ENCODE results near the gene DPY30.
A peak's percentile ranks its signal among the peaks of the same experiment; 100 is the strongest.
"Not testable (repeated sequence)": the region's sequence is repeated elsewhere in the genome, so short reads cannot be mapped to it uniquely, and the experiment has no call there.

The DPY30 gene

GRCh38 chr2:32010280-32010669, 29.3 kb downstream of the DPY30 start:
- not testable (repeated sequence) for H3K27me3 ChIP-seq (ENCODE audit: control insufficient read depth in 2 of 2, insufficient read depth in 2 of 2, low read length in 2 of 2); H3K9me3 ChIP-seq (ENCODE audit: control insufficient read depth in 2 of 2, low read length in 2 of 2); H3K36me3 ChIP-seq (ENCODE audit: control insufficient read depth in 2 of 2, insufficient read depth in 2 of 2, low read length in 2 of 2)
- peak overlapping the region in 1 of 2 donors; percentile 26 for H3K9ac ChIP-seq (ENCODE audit: low read depth in 1 of 2, low read length in 2 of 2)
- H3K4me1 ChIP-seq (ENCODE audit: control insufficient read depth in 2 of 2, insufficient read depth in 2 of 2, low read length in 2 of 2), result peaks cover 0 to 25% of the 10 kb centered on the region in 2 donors
- peak overlapping the region; percentile 86 to 93 for H3K27ac ChIP-seq (ENCODE audit: low read depth in 2 of 2, low read length in 2 of 2)
- H3K4me3 ChIP-seq (ENCODE audit: low read length in 2 of 2), result peak overlapping the region in 1 of 2 donors; percentile 48

GRCh38 chr2:32009516-32010256, 29.9 kb downstream of the DPY30 start:
- H3K27me3 ChIP-seq (ENCODE audit: control insufficient read depth in 2 of 2, insufficient read depth in 2 of 2, low read length in 2 of 2), result no peaks in the 10 kb centered on the region
- no peaks in the 10 kb centered on the region for H3K36me3 ChIP-seq (ENCODE audit: control insufficient read depth in 2 of 2, insufficient read depth in 2 of 2, low read length in 2 of 2)
- no peaks in the 10 kb centered on the region for H3K9me3 ChIP-seq (ENCODE audit: control insufficient read depth in 2 of 2, low read length in 2 of 2)
- H3K27ac ChIP-seq (ENCODE audit: low read depth in 2 of 2, low read length in 2 of 2), result peak overlapping the region; percentile 86 to 93
- peaks cover 0 to 25% of the 10 kb centered on the region in 2 donors for H3K4me1 ChIP-seq (ENCODE audit: control insufficient read depth in 2 of 2, insufficient read depth in 2 of 2, low read length in 2 of 2)
- H3K4me3 ChIP-seq (ENCODE audit: low read length in 2 of 2), result peak overlapping the region; percentile 85 to 89
- peak overlapping the region; percentile 70 to 84 for H3K9ac ChIP-seq (ENCODE audit: low read depth in 1 of 2, low read length in 2 of 2)

- Histone ChIP-seq H3K4me1 (ENCODE audit: control insufficient read depth in 2 of 2, insufficient read depth in 2 of 2, low read length in 2 of 2) (peaks cover 0 to 25% of the 10 kb centered on the region in 2 donors), H3K9me3 (ENCODE audit: control insufficient read depth in 2 of 2, low read length in 2 of 2) (no peaks in the 10 kb centered on the region), H3K4me3 (ENCODE audit: low read length in 2 of 2) (peak overlapping the region; percentile 85 to 89), H3K27me3 (ENCODE audit: control insufficient read depth in 2 of 2, insufficient read depth in 2 of 2, low read length in 2 of 2) (no peaks in the 10 kb centered on the region), H3K36me3 (ENCODE audit: control insufficient read depth in 2 of 2, insufficient read depth in 2 of 2, low read length in 2 of 2) (no peaks in the 10 kb centered on the region), H3K9ac (ENCODE audit: low read depth in 1 of 2, low read length in 2 of 2) (peak overlapping the region; percentile 70 to 84), H3K27ac (ENCODE audit: low read depth in 2 of 2, low read length in 2 of 2) (peak overlapping the region; percentile 79 to 81)
Observed at GRCh38 chr2:32008805-32009515, 30.6 kb downstream of the DPY30 start.

GRCh38 chr2:32007121-32007391, 32.5 kb downstream of the DPY30 start:
- Histone ChIP-seq H3K4me1 (ENCODE audit: control insufficient read depth in 2 of 2, insufficient read depth in 2 of 2, low read length in 2 of 2) (peaks cover 0 to 25% of the 10 kb centered on the region in 2 donors), H3K4me3 (ENCODE audit: low read length in 2 of 2) (no peak overlapping the region), H3K9ac (ENCODE audit: low read depth in 1 of 2, low read length in 2 of 2) (no peak overlapping the region), H3K27ac (ENCODE audit: low read depth in 2 of 2, low read length in 2 of 2) (no peak overlapping the region), H3K9me3 (ENCODE audit: control insufficient read depth in 2 of 2, low read length in 2 of 2) (no peaks in the 10 kb centered on the region), H3K27me3 (ENCODE audit: control insufficient read depth in 2 of 2, insufficient read depth in 2 of 2, low read length in 2 of 2) (no peaks in the 10 kb centered on the region), H3K36me3 (ENCODE audit: control insufficient read depth in 2 of 2, insufficient read depth in 2 of 2, low read length in 2 of 2) (no peaks in the 10 kb centered on the region)

GRCh38 chr2:32005371-32005976, 34.1 kb downstream of the DPY30 start:
- Histone ChIP-seq H3K36me3 (ENCODE audit: control insufficient read depth in 2 of 2, insufficient read depth in 2 of 2, low read length in 2 of 2) (no peaks in the 10 kb centered on the region), H3K9me3 (ENCODE audit: control insufficient read depth in 2 of 2, low read length in 2 of 2) (no peaks in the 10 kb centered on the region), H3K27me3 (ENCODE audit: control insufficient read depth in 2 of 2, insufficient read depth in 2 of 2, low read length in 2 of 2) (no peaks in the 10 kb centered on the region), H3K27ac (ENCODE audit: low read depth in 2 of 2, low read length in 2 of 2) (no peak overlapping the region), H3K9ac (ENCODE audit: low read depth in 1 of 2, low read length in 2 of 2) (no peak overlapping the region), H3K4me1 (ENCODE audit: control insufficient read depth in 2 of 2, insufficient read depth in 2 of 2, low read length in 2 of 2) (peaks cover 0 to 20% of the 10 kb centered on the region in 2 donors), H3K4me3 (ENCODE audit: low read length in 2 of 2) (no peak overlapping the region)

- Histone ChIP-seq H3K9ac (ENCODE audit: low read depth in 1 of 2, low read length in 2 of 2) (no peak overlapping the region), H3K4me1 (ENCODE audit: control insufficient read depth in 2 of 2, insufficient read depth in 2 of 2, low read length in 2 of 2) (peaks cover 0 to 17% of the 10 kb centered on the region in 2 donors), H3K4me3 (ENCODE audit: low read length in 2 of 2) (no peak overlapping the region), H3K36me3 (ENCODE audit: control insufficient read depth in 2 of 2, insufficient read depth in 2 of 2, low read length in 2 of 2) (no peaks in the 10 kb centered on the region), H3K27ac (ENCODE audit: low read depth in 2 of 2, low read length in 2 of 2) (no peak overlapping the region), H3K9me3 (ENCODE audit: control insufficient read depth in 2 of 2, low read length in 2 of 2) (no peaks in the 10 kb centered on the region), H3K27me3 (ENCODE audit: control insufficient read depth in 2 of 2, insufficient read depth in 2 of 2, low read length in 2 of 2) (no peaks in the 10 kb centered on the region)
Observed at GRCh38 chr2:32003791-32004190, 35.8 kb downstream of the DPY30 start.

GRCh38 chr2:32002406-32002805, 37.2 kb downstream of the DPY30 start:
- no peaks in the 10 kb centered on the region for H3K9me3 ChIP-seq (ENCODE audit: control insufficient read depth in 2 of 2, low read length in 2 of 2)
- no peak overlapping the region for H3K4me3 ChIP-seq (ENCODE audit: low read length in 2 of 2)
- no peak overlapping the region for H3K9ac ChIP-seq (ENCODE audit: low read depth in 1 of 2, low read length in 2 of 2)
- H3K27me3 ChIP-seq (ENCODE audit: control insufficient read depth in 2 of 2, insufficient read depth in 2 of 2, low read length in 2 of 2), result no peaks in the 10 kb centered on the region
- H3K27ac ChIP-seq (ENCODE audit: low read depth in 2 of 2, low read length in 2 of 2), result no peak overlapping the region
- no peaks in the 10 kb centered on the region for H3K36me3 ChIP-seq (ENCODE audit: control insufficient read depth in 2 of 2, insufficient read depth in 2 of 2, low read length in 2 of 2)
- peaks cover 0 to 7% of the 10 kb centered on the region in 2 donors for H3K4me1 ChIP-seq (ENCODE audit: control insufficient read depth in 2 of 2, insufficient read depth in 2 of 2, low read length in 2 of 2)

- no peak overlapping the region for H3K27ac ChIP-seq (ENCODE audit: low read depth in 2 of 2, low read length in 2 of 2)
- no peak overlapping the region for H3K4me3 ChIP-seq (ENCODE audit: low read length in 2 of 2)
- no peaks in the 10 kb centered on the region for H3K4me1 ChIP-seq (ENCODE audit: control insufficient read depth in 2 of 2, insufficient read depth in 2 of 2, low read length in 2 of 2)
- no peaks in the 10 kb centered on the region for H3K36me3 ChIP-seq (ENCODE audit: control insufficient read depth in 2 of 2, insufficient read depth in 2 of 2, low read length in 2 of 2)
- no peaks in the 10 kb centered on the region for H3K9me3 ChIP-seq (ENCODE audit: control insufficient read depth in 2 of 2, low read length in 2 of 2)
- no peak overlapping the region for H3K9ac ChIP-seq (ENCODE audit: low read depth in 1 of 2, low read length in 2 of 2)
- H3K27me3 ChIP-seq (ENCODE audit: control insufficient read depth in 2 of 2, insufficient read depth in 2 of 2, low read length in 2 of 2), result no peaks in the 10 kb centered on the region
Observed at GRCh38 chr2:31999438-31999837, 40.2 kb downstream of the DPY30 start.

GRCh38 chr2:31998731-31999383, 40.7 kb downstream of the DPY30 start:
- Histone ChIP-seq H3K9ac (ENCODE audit: low read depth in 1 of 2, low read length in 2 of 2) (no peak overlapping the region), H3K9me3 (ENCODE audit: control insufficient read depth in 2 of 2, low read length in 2 of 2) (no peaks in the 10 kb centered on the region), H3K4me3 (ENCODE audit: low read length in 2 of 2) (no peak overlapping the region), H3K27ac (ENCODE audit: low read depth in 2 of 2, low read length in 2 of 2) (no peak overlapping the region), H3K36me3 (ENCODE audit: control insufficient read depth in 2 of 2, insufficient read depth in 2 of 2, low read length in 2 of 2) (no peaks in the 10 kb centered on the region), H3K4me1 (ENCODE audit: control insufficient read depth in 2 of 2, insufficient read depth in 2 of 2, low read length in 2 of 2) (no peaks in the 10 kb centered on the region), H3K27me3 (ENCODE audit: control insufficient read depth in 2 of 2, insufficient read depth in 2 of 2, low read length in 2 of 2) (no peaks in the 10 kb centered on the region)

GRCh38 chr2:31997653-31998052, 42.0 kb downstream of the DPY30 start:
- Histone ChIP-seq H3K4me3 (ENCODE audit: low read length in 2 of 2) (no peak overlapping the region), H3K36me3 (ENCODE audit: control insufficient read depth in 2 of 2, insufficient read depth in 2 of 2, low read length in 2 of 2) (no peaks in the 10 kb centered on the region), H3K27me3 (ENCODE audit: control insufficient read depth in 2 of 2, insufficient read depth in 2 of 2, low read length in 2 of 2) (no peaks in the 10 kb centered on the region), H3K4me1 (ENCODE audit: control insufficient read depth in 2 of 2, insufficient read depth in 2 of 2, low read length in 2 of 2) (no peaks in the 10 kb centered on the region), H3K9ac (ENCODE audit: low read depth in 1 of 2, low read length in 2 of 2) (no peak overlapping the region), H3K27ac (ENCODE audit: low read depth in 2 of 2, low read length in 2 of 2) (no peak overlapping the region), H3K9me3 (ENCODE audit: control insufficient read depth in 2 of 2, low read length in 2 of 2) (no peaks in the 10 kb centered on the region)

All from mucosa of rectum (tissue), 2 donors.